Liver (tissue), 9 donors: ENCODE results near the gene C12orf57. TPM values are rescaled to one million over a fixed set of nuclear protein-coding genes. Genes with fewer than 3 reads are reported as not detected.
A peak's percentile ranks its signal among the peaks of the same experiment; 100 is the strongest.

ENCODE experiments used
- DNase-seq: peaks from one replicate; pipeline ENCODE4 v3.0.0-alpha.2; 2017; ENCODE audit warnings: low spot score
- H3K27ac ChIP-seq, 2 donors: one replicate each; pipeline ENCODE4 v1.7.0; 2013; ENCODE audit warnings: inconsistent platforms in 2 of 2, low read length in 2 of 2, control low read depth in 1 of 2, low read depth in 1 of 2, mild to moderate bottlenecking in 1 of 2
- H3K27me3 ChIP-seq, 4 donors: one replicate each; pipeline versions ENCODE4 v1.6.1 to v1.7.0; 2013; ENCODE audit warnings: low read length in 3 of 4, inconsistent platforms in 1 of 4, mild to moderate bottlenecking in 1 of 4, moderate library complexity in 1 of 4; ENCODE audit not compliant: control insufficient read depth in 4 of 4, insufficient read depth in 4 of 4
- H3K36me3 ChIP-seq, 4 donors: one replicate each; pipeline versions ENCODE4 v1.6.1 to v1.7.0; 2013; ENCODE audit warnings: low read length in 3 of 4, mild to moderate bottlenecking in 3 of 4, low read depth in 1 of 4, moderate library complexity in 1 of 4; ENCODE audit not compliant: control insufficient read depth in 4 of 4, insufficient read depth in 3 of 4
- H3K4me1 ChIP-seq, 4 donors: one replicate each; pipeline versions ENCODE4 v1.6.1 to v1.7.0; 2013; ENCODE audit warnings: low read length in 3 of 4, mild to moderate bottlenecking in 3 of 4, moderate library complexity in 1 of 4; ENCODE audit not compliant: control insufficient read depth in 4 of 4, insufficient read depth in 4 of 4
- H3K4me3 ChIP-seq, 3 donors: one replicate each; pipeline versions ENCODE4 v1.6.1 to v1.7.0; 2013; ENCODE audit warnings: low read length in 3 of 3, control low read depth in 1 of 3, low read depth in 1 of 3, mild to moderate bottlenecking in 1 of 3
- H3K9ac ChIP-seq, 2 donors: one replicate each; pipeline ENCODE4 v1.7.0; 2013; ENCODE audit warnings: low read length in 2 of 2, mild to moderate bottlenecking in 2 of 2, moderate library complexity in 2 of 2, control low read depth in 1 of 2, low read depth in 1 of 2
- H3K9me3 ChIP-seq, 4 donors: one replicate each; pipeline versions ENCODE4 v1.6.1 to v1.7.0; 2013; ENCODE audit warnings: low read length in 3 of 4; ENCODE audit not compliant: control insufficient read depth in 4 of 4
- EGR1 ChIP-seq, 2 donors: IDR thresholded peaks; 2 replicates each; pipeline ENCODE4 v1.6.1; 2016 to 2018; ENCODE audit warnings: antibody characterized with exemption in 2 of 2, low read depth in 2 of 2
- FOXA1 ChIP-seq: IDR thresholded peaks from 2 replicates; pipeline ENCODE4 v1.6.1; 2016; ENCODE audit warnings: antibody characterized with exemption
- FOXA2 ChIP-seq: IDR thresholded peaks from 2 replicates; pipeline ENCODE4 v1.6.1; 2016; ENCODE audit warnings: antibody characterized with exemption
- GABPA ChIP-seq, 2 donors: IDR thresholded peaks in 1 of 2; conservative IDR thresholded peaks in 1 of 2; 2 replicates each; pipeline ENCODE4 v1.6.1; 2016; ENCODE audit warnings: antibody characterized with exemption in 2 of 2, mild to moderate bottlenecking in 1 of 2, moderate library complexity in 1 of 2
- HNF4A ChIP-seq, 2 donors: conservative IDR thresholded peaks; 2 replicates each; pipeline ENCODE4 v1.6.1; 2016; ENCODE audit warnings: antibody characterized with exemption in 2 of 2, mild to moderate bottlenecking in 2 of 2
- HNF4G ChIP-seq: IDR thresholded peaks from 2 replicates; pipeline ENCODE4 v1.6.1; 2016; ENCODE audit warnings: antibody characterized with exemption
- JUND ChIP-seq, 2 donors: IDR thresholded peaks; 2 replicates each; pipeline ENCODE4 v1.6.1; 2016; ENCODE audit warnings: antibody characterized with exemption in 2 of 2
- NR2F2 ChIP-seq: IDR thresholded peaks from 2 replicates; pipeline ENCODE4 v1.6.1; 2016; ENCODE audit warnings: antibody characterized with exemption
- RAD21 ChIP-seq, 2 donors: IDR thresholded peaks; 2 replicates each; pipeline ENCODE4 v1.6.1; 2016; ENCODE audit warnings: antibody characterized with exemption in 2 of 2, mild to moderate bottlenecking in 2 of 2
- REST ChIP-seq: IDR thresholded peaks from 2 replicates; pipeline ENCODE4 v1.6.1; 2016; ENCODE audit warnings: antibody characterized with exemption, mild to moderate bottlenecking
- RXRA ChIP-seq, 2 donors: IDR thresholded peaks; 2 replicates each; pipeline ENCODE4 v1.6.1; 2017 to 2018; ENCODE audit warnings: antibody characterized with exemption in 2 of 2, mild to moderate bottlenecking in 1 of 2
- SP1 ChIP-seq: IDR thresholded peaks from 2 replicates; pipeline ENCODE4 v1.6.1; 2018; ENCODE audit warnings: antibody characterized with exemption, mild to moderate bottlenecking
- TAF1 ChIP-seq: conservative IDR thresholded peaks from 2 replicates; pipeline ENCODE4 v1.6.1; 2016; ENCODE audit warnings: antibody characterized with exemption, mild to moderate bottlenecking
- YY1 ChIP-seq: IDR thresholded peaks from 2 replicates; pipeline ENCODE4 v1.6.1; 2016; ENCODE audit warnings: antibody characterized with exemption, mild to moderate bottlenecking
- WGBS: extraction: QIAGEN DNeasy Blood & Tissue Kit; methylation state at CpG from one replicate; pipeline ENCODE4 v1.1.7; 2013; 5-methylcytosine and 5-hydroxymethylcytosine counted together
- polyA plus RNA-seq, 2 donors: library from polyadenylated mRNA; stranded (reverse) in 1 of 2; unstranded in 1 of 2; fragments of 200-250 nt in 1 of 2; fragments of >200 nt in 1 of 2; fragmentation: Nextera tagmentation in 1 of 2; extraction: Ambion mirVana in 1 of 2; gene quantifications; one replicate each; pipeline versions ENCODE4 v1.2.1 to v1.2.3, GENCODE V29; 2013 to 2015
- total RNA-seq, 2 donors: library from RNA; depleted of rRNA; stranded (reverse); fragments of >200 nt; gene quantifications; one replicate each; pipeline ENCODE4 v1.2.3, GENCODE V29; 2014
- TF ChIP-seq, protein P1 (sequence below): fragments of 150-350 bp; IDR thresholded peaks from 2 replicates; pipeline ENCODE4 v1.5.1; 2017; ENCODE audit warnings: improper control_type of control experiment, low read depth, low read length; ENCODE audit not compliant: missing input control
- TF ChIP-seq, protein P2 (sequence below): IDR thresholded peaks from 2 replicates; pipeline ENCODE4 v1.6.1; 2016; ENCODE audit warnings: antibody characterized with exemption
- TF ChIP-seq, protein P3 (sequence below): IDR thresholded peaks from 2 replicates; pipeline ENCODE4 v1.6.1; 2016; ENCODE audit warnings: antibody characterized with exemption
- TF ChIP-seq, protein P4 (sequence below): IDR thresholded peaks from 2 replicates; pipeline ENCODE4 v1.6.1; 2016; ENCODE audit warnings: antibody characterized with exemption
- donor health status: healthy.
- donor health status: healthy.
- donor health status: healthy.
- donor health status: healthy.
- donor health status: healthy.

The C12orf57 gene
- total and polyA plus RNA-seq, 4 donors = 49.2 to 193 (median 65.7) TPM

DNA sequence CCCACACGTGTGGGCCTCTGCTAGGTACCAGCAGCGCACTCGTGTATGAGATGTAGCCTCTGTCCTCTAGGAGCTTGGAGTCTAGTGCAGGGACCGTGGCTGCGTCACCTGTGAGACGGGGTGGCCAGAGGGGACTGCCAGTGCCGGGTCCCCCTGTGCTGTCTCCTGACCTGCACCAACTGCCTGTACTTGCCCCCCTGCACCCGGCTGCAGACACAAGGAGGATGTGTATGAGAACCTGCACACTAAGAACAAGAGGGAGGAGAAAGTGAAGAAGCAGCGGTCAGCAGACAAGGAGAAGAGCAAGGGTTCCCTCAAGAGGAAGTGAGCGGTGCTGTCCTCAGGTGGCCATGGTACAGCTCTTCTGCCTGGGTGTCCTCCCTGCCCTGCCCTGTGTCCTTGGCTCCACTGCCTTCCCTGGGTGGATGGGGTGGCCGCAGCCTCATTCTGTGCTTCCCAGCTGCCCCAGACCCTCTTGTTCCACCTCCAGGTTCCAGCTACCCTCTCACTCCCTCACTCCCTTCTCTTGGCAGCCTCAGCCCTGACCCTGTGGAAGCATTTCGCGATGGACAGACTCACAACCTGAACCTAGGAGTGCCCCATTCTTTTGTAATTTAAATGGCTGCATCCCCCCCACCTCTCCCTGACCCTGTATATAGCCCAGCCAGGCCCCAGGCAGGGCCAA lies 16.9 kb downstream of the C12orf57 start:
- H3K4me3 ChIP-seq = no peak overlapping the region
- peaks cover 0 to 8% (median 4%) of the 10 kb centered on the region in 4 donors for H3K36me3 ChIP-seq
- TF ChIP-seq GABPA (IDR thresholded peaks at IDR 0.05 in 1 of 2, conservative IDR thresholded peaks at IDR 0.05 in 1 of 2) = no peak
- TF ChIP-seq, protein P1, sequence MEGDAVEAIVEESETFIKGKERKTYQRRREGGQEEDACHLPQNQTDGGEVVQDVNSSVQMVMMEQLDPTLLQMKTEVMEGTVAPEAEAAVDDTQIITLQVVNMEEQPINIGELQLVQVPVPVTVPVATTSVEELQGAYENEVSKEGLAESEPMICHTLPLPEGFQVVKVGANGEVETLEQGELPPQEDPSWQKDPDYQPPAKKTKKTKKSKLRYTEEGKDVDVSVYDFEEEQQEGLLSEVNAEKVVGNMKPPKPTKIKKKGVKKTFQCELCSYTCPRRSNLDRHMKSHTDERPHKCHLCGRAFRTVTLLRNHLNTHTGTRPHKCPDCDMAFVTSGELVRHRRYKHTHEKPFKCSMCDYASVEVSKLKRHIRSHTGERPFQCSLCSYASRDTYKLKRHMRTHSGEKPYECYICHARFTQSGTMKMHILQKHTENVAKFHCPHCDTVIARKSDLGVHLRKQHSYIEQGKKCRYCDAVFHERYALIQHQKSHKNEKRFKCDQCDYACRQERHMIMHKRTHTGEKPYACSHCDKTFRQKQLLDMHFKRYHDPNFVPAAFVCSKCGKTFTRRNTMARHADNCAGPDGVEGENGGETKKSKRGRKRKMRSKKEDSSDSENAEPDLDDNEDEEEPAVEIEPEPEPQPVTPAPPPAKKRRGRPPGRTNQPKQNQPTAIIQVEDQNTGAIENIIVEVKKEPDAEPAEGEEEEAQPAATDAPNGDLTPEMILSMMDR = peak; percentile 6
- no peak for DNase-seq
- no peaks in the 10 kb centered on the region for H3K9me3 ChIP-seq
- no peaks in the 10 kb centered on the region for H3K27me3 ChIP-seq
- H3K4me1 ChIP-seq = peaks cover 2 to 40% (median 17%) of the 10 kb centered on the region in 4 donors
- 82% methylated on average over 13 of the region's 13 CpGs for WGBS
- H3K9ac ChIP-seq = no peak overlapping the region
- H3K27ac ChIP-seq = peak overlapping the region; percentile 42 to 87

- Histone ChIP-seq H3K36me3 (peaks cover 3 to 14% (median 8%) of the 10 kb centered on the region in 4 donors), H3K4me3 (no peak overlapping the region), H3K27ac (peak overlapping the region; percentile 42 to 87), H3K9ac (peak overlapping the region; percentile 2 to 55), H3K9me3 (no peaks in the 10 kb centered on the region), H3K4me1 (peaks cover 2 to 40% (median 17%) of the 10 kb centered on the region in 4 donors), H3K27me3 (no peaks in the 10 kb centered on the region)
- DNase-seq = no peak
- TF ChIP-seq, protein P2, sequence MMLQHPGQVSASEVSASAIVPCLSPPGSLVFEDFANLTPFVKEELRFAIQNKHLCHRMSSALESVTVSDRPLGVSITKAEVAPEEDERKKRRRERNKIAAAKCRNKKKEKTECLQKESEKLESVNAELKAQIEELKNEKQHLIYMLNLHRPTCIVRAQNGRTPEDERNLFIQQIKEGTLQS = no peak
- TF ChIP-seq, protein P3, sequence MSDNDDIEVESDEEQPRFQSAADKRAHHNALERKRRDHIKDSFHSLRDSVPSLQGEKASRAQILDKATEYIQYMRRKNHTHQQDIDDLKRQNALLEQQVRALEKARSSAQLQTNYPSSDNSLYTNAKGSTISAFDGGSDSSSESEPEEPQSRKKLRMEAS = peak; percentile 57
- TF ChIP-seq HNF4A (conservative IDR thresholded peaks at IDR 0.05) (peak in 1 of 2 donors; percentile 63), EGR1 (IDR thresholded peaks at IDR 0.05; ENCODE audit: low read depth in 2 of 2) (peak; percentile 95 to 99), GABPA (IDR thresholded peaks at IDR 0.05 in 1 of 2, conservative IDR thresholded peaks at IDR 0.05 in 1 of 2) (peak in 1 of 2 donors; percentile 24), RXRA (IDR thresholded peaks at IDR 0.05) (peak; percentile 16 to 77), SP1 (no peak), FOXA2 (peak; percentile 71), YY1 (peak; percentile 67), FOXA1 (no peak), HNF4G (no peak), NR2F2 (no peak), JUND (IDR thresholded peaks at IDR 0.05) (peak in 1 of 2 donors; percentile 67), RAD21 (IDR thresholded peaks at IDR 0.05) (no peak), REST (peak; percentile 21), TAF1 (no peak)
- TF ChIP-seq, protein P1 = no peak
- TF ChIP-seq, protein P4, sequence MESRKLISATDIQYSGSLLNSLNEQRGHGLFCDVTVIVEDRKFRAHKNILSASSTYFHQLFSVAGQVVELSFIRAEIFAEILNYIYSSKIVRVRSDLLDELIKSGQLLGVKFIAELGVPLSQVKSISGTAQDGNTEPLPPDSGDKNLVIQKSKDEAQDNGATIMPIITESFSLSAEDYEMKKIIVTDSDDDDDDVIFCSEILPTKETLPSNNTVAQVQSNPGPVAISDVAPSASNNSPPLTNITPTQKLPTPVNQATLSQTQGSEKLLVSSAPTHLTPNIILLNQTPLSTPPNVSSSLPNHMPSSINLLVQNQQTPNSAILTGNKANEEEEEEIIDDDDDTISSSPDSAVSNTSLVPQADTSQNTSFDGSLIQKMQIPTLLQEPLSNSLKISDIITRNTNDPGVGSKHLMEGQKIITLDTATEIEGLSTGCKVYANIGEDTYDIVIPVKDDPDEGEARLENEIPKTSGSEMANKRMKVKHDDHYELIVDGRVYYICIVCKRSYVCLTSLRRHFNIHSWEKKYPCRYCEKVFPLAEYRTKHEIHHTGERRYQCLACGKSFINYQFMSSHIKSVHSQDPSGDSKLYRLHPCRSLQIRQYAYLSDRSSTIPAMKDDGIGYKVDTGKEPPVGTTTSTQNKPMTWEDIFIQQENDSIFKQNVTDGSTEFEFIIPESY = no peak
- 26% methylated on average over 24 of the region's 24 CpGs for WGBS
Observed at GRCh38 chr12:6961278-6961694, 17.5 kb downstream of the C12orf57 start.
